HG02938 (cell line): ENCODE measurements around the gene IVNS1ABP.
"Not testable (repeated sequence)": the region's sequence is repeated elsewhere in the genome, so short reads cannot be mapped to it uniquely, and the experiment has no call there.

Experiments
- ATAC-seq: cut with Tn5 transposase; IDR thresholded peaks from one replicate; pipeline ENCODE4 v1.9.1; 2021; ENCODE audit warnings: mild to moderate bottlenecking, moderate library complexity; ENCODE audit not compliant: unreplicated experiment

Gene IVNS1ABP

GRCh38 chr1:185258676-185259075, 58.4 kb downstream of the IVNS1ABP start:
- ATAC-seq, result no peak

- no peak for ATAC-seq
These were observed 59.2 kb downstream of the IVNS1ABP start for GRCh38 chr1:185257950-185258208.

- ATAC-seq, result not testable (repeated sequence)
These were observed 59.7 kb downstream of the IVNS1ABP start for GRCh38 chr1:185257116-185257949.

GRCh38 chr1:185255595-185255994, 61.4 kb downstream of the IVNS1ABP start:
- ATAC-seq, result not testable (repeated sequence)

GRCh38 chr1:185252404-185252803, 64.6 kb downstream of the IVNS1ABP start:
- not testable (repeated sequence) for ATAC-seq

- not testable (repeated sequence) for ATAC-seq
These were observed 65.1 kb downstream of the IVNS1ABP start for GRCh38 chr1:185251928-185252327.

- ATAC-seq, result no peak
These were observed 67.0 kb downstream of the IVNS1ABP start for GRCh38 chr1:185250063-185250462.

GRCh38 chr1:185249563-185249962, 67.5 kb downstream of the IVNS1ABP start:
- ATAC-seq, result no peak
